ENCODE data around the gene DDIT3.

DNA sequence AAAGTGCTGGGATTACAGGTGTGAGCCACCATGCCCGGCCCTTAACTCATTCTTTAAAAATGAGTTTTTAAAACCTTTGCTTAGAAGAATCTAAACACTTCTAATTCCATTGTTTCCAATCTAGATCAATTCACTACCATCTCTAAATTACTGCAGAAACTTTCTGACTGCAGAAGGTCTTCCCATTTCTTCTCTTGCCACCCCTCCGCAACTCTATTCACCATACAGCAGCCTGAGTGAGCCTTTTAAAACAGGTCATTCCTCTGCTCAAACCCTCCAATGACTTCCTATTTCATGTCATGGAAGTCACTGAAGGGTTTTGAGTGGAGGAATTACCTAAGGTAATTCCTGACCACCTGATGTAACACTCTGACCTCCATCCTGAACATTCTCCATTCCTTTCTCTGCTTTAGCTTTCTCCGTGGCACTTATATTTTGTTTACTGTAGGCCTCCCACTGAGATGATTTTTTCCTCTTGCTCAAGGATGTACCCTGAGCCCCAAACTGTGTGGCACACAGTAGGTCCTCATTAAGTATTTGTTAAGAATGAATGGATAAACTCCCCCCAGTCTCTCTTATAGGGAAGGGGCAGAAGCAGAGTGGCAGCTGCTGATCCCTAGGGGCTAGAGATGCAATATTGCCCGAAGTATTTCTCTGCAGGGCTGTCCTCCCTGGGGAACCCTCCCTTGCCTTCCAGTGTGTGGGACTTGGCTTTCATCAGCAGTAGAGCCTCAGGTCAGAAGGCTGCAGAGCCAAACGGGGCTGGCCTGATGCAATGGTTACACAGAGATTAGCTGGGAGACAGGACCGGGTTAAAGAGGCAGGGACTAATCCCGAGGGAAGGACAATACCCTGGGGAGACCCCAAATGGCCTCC is 1.2 kb downstream of the DDIT3 start:
- TF ChIP-seq, protein P1, sequence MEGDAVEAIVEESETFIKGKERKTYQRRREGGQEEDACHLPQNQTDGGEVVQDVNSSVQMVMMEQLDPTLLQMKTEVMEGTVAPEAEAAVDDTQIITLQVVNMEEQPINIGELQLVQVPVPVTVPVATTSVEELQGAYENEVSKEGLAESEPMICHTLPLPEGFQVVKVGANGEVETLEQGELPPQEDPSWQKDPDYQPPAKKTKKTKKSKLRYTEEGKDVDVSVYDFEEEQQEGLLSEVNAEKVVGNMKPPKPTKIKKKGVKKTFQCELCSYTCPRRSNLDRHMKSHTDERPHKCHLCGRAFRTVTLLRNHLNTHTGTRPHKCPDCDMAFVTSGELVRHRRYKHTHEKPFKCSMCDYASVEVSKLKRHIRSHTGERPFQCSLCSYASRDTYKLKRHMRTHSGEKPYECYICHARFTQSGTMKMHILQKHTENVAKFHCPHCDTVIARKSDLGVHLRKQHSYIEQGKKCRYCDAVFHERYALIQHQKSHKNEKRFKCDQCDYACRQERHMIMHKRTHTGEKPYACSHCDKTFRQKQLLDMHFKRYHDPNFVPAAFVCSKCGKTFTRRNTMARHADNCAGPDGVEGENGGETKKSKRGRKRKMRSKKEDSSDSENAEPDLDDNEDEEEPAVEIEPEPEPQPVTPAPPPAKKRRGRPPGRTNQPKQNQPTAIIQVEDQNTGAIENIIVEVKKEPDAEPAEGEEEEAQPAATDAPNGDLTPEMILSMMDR (conservative IDR thresholded peaks at IDR 0.05; ENCODE audit: low read length), result no peak
- no peak for TF ChIP-seq EZH2phosphoT487 (IDR thresholded peaks at IDR 0.05; ENCODE audit: borderline replicate concordance, low read depth, low read length)
